AG20443 (cell line): Measurements from ENCODE around the gene JDP2.

Experiments
- DNase-seq: peaks from one replicate; pipeline ENCODE4 v3.0.0; 2012; ENCODE audit warnings: low spot score, mixed read lengths

The JDP2 gene

DNA sequence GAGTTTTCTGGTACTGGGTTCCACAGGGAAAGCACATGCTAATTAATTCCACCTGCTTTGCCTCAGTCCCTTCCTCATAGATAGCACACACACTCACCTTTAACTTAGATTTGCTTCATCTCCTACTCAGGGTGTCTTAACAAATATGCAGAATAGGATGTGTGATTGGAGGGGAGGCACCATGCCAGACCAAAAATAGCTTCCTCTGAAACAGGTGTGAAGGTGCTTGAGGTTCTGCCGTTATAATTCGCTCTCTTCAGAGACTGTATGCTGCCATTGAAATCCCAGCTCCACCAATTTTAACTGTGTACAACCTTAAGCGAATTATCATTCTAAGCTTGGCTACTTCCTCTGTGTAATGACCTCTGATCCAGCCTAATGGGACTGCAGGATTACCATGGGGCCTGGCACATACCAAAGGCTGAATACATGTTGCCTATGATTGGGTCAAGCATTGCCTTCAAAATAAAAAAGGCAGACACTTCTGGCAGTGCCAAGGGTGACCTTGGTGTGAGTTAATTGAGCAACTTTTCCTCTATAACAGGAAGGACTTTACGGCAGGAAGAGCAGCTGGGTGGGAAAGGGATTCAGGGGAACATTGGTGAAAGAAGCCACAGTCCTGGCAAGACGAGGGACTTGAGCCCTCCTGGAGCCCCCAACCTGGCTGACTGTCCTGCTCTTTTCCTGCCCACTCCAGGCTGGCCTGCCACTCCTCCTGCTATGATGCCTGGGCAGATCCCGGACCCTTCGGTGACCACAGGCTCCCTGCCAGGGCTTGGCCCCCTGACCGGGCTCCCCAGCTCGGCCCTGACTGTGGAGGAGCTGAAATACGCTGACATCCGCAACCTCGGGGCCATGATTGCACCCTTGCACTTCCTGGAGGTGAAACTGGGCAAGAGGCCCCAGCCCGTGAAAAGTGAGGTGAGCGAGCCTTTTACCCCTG is 9.7 kb downstream of the JDP2 start:
- no peak for DNase-seq

DNA sequence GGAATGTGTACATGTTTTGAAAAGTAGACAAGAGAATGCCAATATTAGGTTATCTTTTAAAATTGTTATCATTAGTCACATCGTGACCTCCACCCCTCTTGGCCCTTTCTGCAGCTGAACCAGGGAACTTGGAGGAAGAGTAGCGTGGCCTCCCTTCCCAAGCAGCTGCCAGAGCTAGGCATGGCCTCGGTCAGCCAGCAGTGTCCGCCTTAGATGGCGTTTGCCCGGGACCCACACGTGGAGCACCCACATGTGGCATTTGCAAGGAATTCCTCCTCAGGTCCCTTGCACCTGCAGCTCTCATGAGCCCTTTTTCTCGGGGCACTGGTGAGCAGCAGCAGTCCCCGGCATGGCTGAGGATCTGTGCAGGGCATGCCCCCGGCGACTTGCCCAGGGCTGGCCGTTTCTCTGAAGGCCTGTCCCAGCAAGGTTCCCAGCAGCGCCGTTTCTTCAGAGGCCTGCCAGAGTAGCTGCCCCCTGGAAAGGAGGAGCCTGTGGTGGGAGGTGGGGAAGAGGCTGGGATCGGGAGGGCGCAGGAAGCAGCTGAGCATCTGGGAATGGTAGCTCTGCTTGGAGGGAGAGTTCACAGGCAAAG is 10.8 kb downstream of the JDP2 start:
- DNase-seq: no peak

DNA sequence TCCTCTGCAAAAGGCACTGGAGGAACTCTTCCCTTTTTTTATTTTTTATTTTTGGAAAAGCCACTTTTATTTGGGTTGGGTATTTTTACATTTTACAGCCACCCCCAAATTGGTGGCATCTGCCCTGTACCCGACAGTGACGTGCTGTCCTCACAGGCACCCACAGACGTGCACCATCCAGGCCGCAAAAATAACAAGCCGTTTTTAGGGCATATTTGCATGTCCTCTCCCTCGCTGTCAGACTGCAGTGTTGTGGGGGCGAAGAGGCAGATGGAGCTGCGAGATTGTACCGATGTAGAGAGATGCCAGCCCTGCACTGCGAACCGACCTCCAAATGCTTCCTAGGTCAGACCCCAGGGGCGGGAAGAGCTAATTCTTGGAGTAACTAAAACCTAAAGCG is 12.2 kb downstream of the JDP2 start:
- no peak for DNase-seq

DNA sequence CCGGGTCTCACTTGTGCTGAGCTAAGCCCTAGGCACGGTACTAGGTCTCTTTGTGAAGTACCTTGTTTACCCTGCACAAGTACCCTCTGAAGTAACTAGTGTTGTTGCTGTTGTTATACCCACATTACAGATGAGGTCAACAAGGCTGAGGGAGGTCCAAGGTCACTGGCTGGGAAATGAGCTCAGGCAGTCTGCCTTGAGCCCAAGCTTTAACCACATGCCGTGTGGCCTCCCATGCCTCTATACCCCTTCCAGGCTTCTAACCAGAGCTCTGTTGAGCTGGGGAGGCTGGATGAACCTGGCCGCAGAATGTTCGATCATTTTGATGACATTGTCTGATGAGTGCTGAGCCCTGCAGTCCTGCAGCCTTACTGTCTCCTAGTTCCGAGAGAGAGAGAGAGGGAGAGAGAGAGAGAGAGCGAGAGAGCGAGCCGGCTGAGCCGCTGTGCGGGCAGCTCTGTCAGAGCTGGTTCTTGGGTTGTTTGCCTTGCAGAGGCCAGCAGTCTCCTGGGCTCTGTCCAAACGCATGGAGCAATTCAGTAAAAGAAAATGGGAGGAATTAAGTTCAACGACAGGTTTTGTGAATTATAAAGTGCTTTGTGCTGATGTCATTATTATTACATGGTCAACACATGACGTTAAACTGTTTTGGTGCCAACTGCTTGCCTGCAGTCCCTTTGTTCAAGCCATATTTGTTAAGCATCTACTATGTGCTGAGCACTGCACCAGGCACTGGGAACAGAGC is 13.1 kb downstream of the JDP2 start:
- peak; percentile 80 for DNase-seq

DNA sequence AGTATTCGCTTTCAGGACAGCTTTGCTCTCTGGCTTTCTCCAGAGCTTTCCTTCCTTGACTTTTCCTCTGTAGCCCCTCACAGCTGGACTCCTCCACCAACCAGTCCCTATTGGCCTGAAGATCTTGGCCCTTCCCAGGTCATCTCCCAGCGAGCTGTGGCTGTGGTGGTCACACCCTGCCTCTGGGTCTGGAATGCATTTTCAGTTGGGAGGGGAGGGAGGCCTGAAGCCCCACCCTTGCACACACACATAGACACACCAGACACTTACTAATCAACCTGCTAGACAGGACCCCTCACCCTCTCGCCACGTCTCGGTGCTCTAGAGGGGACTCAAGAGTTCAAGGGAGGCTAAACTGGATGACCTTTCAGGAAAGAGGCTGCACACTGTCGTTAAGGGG is 13.9 kb downstream of the JDP2 start:
- peak; percentile 56 for DNase-seq

DNA sequence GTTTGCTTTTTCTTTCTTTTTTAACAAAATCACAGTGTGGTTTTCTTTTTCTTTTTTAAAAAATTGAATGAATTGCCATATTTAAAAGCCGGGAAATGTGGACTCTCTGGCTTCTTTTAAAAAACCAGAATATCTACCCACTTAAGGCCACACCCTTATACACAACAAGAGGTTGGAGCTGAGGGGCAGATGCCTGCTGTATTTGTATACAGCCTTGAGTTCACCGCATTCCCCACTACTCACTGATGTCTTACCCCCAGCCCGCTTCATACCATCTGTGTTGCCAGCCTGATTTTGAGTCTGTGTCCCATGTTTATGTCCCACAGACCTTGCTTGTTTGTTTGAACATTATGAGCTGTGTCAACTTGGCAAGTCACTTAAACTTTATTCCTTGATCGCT is 14.3 kb downstream of the JDP2 start:
- DNase-seq: no peak

DNA sequence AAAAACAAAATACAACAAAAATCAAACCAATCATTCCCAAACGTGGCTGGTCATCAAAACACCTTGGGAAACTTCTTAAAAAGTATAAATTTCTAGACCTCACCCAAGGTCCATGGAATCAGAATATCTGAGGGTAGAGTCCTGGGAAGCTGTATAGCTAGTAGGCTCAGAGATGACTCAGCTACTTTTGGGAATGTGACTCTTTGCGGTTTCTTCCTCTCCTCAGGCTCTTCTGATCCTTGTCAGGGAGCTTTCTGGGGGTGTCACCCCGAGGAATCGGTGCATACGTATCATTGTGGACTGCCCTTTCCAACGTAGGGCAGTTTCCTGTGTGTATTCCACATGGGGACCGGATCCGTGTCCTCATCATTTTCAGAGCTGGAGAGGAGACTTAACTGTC is 14.8 kb downstream of the JDP2 start:
- peak; percentile 72 for DNase-seq

DNA sequence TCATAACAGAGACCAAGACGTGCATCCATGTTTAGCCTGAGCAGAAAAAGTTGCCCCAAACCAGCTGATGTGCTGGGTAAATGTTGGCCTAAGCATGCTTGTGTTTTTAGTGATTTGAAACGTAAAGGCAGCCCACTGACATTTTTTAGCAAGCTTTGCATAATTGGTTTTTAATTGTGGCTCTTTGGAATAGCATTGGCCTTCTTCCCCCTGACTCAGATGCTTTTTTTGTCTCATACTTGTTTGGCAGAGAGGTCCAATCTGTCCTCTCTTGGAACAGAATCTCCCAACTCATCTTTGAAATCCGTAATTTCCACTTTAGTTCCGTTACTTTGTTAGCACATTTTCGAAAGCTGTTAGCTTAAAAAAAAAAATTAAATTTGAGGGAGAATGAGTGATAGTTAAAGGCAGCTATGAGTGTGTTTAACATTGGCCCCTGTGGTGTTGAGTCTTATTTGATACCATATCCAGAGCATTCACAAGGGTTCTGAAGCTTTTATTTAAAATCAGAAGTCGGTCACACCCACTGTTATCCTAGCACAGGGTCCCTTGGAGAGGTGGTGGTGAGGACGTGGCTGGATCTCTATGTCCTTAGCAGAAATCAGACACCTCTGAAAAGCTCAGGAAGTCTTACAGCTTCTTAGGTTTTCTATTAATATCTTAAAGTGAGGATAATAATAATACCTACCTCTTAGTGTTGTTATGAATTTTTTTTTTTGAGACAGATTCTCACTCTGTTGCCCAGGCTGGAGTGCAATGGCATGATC is 15.6 kb downstream of the JDP2 start:
- peak; percentile 47 for DNase-seq

DNA sequence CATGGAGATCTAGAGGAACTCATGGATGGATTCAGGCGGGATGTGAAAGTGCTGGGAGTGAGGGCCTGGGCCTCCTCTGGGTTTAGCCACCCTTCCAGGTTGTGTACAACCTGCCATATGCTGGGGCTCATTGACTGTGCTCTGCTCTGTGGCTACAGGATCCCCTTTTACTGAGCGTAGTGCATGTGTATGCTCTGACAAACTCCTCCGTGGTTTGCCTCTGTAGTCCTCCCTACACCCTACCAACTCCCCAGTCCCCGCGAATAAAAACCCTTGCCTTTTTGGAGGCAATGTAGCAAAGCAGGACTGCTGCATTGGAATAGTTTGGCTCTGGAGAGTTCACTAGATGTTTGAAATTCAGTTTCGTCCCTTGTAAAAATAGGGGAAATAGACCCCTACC is 17.4 kb downstream of the JDP2 start:
- DNase-seq: no peak

DNA sequence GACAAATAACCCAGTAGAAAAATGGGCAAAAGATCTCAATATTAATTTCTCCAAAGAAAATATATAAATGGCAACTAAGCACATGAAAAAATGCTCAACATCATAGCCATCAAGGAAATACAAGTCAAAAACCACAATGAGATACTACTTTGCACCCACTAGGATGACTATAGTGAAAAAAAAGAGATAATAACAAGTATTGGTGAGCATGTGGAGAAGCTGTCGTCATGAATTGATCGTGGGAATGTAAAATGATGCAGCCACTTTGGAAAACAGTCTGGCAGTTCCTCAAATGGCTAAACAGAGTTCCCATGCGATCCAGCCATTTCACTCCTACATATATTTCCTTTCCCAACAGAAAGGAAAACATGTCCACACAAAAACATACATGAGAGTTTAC is 18.1 kb downstream of the JDP2 start:
- no peak for DNase-seq

DNA sequence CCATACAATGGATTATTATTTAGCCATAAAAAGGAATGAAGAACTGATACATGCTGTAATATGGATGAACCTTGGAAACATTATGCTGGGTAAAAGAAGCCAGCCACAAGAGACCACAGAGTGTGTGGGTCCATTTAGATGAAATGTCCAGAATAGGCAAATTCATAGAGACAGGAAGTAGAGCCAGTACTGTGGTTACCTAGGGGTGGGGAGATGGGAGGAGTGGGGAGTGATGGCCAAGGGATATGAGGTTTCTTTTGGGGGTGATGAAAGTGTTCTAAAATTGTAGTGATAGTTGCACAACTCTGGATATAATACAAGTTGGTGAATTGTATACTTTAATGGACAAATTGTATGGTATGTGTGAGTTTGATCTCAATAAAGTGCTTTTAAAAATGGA is 18.6 kb downstream of the JDP2 start:
- no peak for DNase-seq

DNA sequence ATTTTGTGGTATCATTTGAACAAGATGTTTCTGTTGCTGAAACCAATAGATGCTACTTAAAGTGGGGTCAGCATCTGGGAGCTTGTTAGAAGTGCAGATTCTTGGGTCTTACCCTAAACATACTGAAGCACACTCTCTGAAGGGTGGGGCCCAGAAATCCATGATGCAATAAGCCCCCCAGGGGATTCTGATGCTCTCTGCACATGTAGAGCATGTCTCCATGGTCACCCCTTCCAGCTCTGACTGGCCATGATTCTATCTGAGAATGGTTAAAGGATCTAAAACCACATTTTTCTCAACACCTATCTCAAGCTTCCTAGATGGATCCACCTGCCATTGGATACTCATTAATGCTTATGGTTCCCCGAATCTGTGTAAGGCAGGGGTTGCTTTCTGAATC is 20.4 kb downstream of the JDP2 start:
- DNase-seq: peak; percentile 9

DNA sequence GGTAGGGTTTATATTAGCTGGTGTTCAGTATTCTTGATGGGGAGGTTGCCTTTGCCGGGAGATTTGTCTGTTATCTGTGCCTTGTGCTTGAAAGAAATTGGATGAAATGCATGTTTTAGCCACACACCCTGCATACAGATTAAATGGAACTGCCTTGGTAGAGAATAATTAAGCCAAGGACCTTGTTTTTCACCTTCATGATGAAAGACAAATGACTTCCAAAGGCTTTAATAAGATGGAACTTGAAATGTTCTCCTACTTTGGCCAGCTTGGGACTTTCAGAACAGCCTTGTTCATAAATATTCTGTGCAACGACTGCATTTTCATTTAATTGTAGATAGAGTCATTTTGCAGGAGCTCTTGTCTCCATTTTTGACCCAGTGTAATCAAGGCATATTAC is 21.2 kb downstream of the JDP2 start:
- DNase-seq: no peak

DNA sequence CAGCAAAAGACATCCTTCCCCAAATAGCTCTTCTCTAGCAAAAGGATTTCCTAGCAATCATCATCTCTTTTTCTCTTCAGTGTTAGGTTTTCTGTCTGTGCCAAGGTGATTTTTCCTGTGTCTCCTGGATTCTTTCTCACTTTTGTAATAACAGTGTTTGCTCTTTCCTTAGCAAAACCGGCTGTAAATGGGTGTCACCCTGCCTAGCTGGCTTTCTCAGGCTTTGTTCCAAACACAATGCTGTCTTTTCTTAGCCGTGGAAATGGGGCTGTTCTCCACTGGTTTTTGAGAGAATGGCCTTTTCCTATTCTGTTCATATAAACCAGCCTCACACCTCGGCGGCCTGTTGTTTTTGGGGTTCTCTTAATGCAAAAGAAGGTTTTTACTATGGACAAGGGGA is 21.9 kb downstream of the JDP2 start:
- DNase-seq: peak; percentile 38

DNA sequence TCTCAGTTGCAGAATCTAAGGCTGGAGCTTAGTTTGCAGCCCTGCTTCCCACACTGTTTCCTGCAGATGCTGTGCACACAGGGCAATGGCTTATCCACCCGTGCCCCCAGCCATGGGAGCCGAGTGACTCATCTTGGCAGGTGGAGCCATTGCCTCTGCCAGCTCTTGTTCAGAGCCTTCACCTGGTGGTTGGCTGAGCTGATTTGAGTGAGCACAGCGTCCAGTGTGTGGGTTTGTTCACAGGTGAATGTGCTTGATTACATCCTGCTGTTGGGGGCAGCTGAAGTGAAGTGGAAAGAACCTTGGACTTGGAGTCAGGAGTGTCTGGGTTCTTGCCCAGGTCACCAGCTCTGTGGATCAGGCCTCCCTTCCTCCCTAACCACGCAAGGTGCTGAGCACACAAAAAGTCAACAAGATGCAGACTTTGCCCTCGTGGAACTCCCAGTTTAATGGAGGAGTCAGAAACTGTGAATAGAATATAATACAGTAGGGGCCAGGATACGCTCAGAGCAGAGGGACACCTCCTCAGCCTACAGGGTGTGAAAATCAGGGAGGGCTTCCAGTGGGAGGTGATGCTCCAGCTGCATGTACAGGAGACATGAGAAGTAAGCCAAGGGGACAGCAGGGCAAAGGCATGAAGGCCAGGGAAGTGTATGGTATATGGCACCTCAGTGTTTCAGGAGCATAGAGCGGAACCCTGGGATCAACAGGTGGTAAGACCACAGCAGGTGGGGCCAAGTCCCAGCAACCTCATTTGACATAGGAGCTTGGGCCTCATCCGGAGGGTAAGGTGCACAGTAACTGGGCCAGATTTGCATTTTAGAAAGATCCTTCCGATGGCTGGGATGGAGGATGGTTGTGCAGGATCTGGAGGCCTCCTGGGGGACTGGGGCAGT is 22.8 kb downstream of the JDP2 start:
- no peak for DNase-seq

DNA sequence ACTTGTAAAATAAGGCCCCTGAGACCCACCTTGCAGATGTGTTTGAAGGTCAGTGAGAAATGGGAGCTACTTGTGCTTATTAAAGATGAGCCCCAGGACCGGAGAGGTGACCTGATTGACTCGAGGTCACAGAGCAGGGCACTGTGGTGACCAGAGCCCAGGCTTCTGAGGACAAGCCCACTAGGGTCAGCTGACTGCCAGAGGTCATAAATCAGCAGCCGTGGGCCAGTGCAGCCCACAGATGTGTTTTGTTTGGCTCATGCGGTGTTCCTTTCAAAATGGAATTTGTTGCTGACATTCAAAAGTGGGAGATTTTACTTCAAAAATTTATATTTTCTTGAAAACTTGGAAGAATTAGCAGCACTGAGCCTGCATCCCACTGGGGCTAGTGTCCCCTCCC is 24.5 kb downstream of the JDP2 start:
- no peak for DNase-seq

DNA sequence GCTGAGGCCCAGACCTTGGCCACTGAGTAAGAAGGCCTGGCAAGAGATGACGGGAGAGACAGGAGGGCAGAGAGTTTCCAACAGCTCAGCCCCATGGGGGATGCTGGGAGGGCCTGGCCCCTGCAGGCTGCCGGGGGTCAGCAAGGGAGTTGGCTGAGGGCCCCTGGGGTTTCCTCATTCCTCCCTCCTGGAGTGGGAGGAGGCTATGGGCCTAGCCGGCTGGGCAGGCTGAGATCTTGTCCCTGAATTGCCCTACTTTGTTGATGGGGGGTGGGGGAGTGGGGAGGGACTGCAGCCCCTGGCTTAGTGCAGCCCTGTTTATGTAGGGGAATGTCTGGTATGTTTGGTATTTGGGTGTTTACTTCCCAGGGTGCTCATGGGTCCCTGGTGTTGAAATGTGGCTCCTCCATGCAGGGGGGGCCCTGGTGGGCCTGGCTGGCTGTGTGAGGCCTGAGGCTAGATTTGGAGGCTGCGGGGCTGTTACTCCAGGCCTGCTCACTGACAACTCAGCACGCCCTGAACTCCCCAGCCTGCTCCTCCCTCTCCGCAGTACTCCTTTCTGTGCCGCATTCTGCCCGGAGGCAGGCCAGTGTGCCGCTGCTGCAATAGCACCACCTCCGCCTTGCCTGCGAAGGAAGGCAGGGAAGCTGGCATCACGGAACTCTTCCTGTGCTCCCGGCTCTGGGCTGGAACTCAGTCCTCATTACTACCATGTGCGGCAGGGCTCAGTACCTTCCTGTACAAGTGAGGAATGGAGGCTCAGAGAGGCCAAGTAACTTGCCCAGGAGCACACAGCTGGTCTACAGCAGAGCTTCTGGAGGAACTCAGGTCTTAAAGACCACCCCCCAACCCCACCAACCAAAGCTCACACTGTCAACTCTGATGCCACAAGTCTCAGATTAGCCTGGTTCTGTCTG is 25.3 kb downstream of the JDP2 start:
- DNase-seq: peak; percentile 91

DNA sequence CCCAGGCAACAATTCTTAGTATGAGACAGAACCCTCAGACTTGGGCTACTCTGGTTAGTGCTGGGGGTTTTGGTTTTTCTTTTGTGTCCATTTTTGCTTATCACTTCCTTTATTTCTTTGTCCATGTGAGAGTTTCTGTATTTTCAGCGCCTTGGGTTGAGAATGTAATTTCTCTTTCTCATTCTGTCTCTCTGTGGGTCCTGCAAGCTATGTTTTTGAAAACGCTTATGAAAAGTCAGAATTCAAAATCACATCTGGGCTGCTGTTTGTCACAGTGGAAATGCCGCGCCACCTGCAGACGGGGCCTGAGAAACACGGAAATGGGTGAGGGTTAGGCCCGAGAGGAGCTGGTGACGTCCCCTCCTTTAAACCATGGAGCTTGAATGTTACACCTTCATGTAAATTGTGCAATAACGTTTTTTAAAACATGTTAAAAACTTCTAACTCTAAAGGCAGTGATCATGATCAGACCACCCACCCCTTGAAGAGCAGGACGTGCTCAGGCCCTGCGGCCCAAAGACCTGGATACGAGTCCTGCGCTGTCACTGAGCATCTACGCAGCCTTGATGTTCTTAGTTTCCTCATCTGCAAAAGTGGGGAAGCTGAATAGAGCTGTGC is 26.1 kb downstream of the JDP2 start:
- no peak for DNase-seq

DNA sequence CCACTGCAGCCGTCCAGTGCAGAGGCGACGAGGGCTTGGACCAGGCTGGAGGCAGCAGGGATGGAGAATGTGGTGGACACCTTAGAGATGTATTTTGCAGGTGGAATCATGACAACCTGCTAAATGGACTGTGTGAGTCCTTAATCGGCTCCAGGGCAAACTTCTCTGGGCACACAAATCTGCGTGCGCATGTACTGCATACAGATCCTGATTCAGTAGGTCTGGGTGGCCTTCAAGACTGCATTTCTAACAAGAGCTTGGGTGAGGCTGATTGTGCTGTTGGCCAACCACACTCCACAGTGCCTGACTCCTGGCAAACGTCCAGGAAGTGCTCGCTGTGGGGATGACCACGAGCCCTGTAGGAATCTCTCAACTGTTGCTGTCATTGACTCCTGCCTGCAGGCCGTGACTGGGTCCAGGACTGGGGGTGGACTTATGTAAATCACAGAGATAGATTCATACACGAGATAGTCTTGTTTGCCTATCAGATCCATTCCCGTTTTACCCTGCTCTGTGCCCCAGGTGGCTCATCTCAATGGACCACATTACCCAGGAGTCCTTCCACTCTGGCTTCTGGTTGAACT is 27.2 kb downstream of the JDP2 start:
- DNase-seq: peak; percentile 77
